GM12878 (cell line): ENCODE measurements around the gene ITSN1. TPM values are rescaled to one million over a fixed set of nuclear protein-coding genes. Genes with fewer than 3 reads are reported as not detected.

Experiments
- CEBPZ ChIP-seq: fragments of 150-350 bp; IDR thresholded peaks from 2 replicates; pipeline ENCODE4 v1.6.1; 2016; ENCODE audit warnings: low read depth, low read length
- E2F8 ChIP-seq: fragments of 450-650 bp; IDR thresholded peaks from 2 replicates; pipeline ENCODE4 v1.6.1; 2018; ENCODE audit warnings: mild to moderate bottlenecking, low read depth, moderate library complexity; ENCODE audit not compliant: partially characterized antibody
- FOXK2 ChIP-seq: fragments of 450-650 bp; IDR thresholded peaks from 2 replicates; pipeline ENCODE4 v1.6.1; 2017; ENCODE audit warnings: mild to moderate bottlenecking, moderate library complexity
- KAT2A ChIP-seq: conservative IDR thresholded peaks from 2 replicates; pipeline ENCODE4 v1.6.1; 2011; ENCODE audit warnings: low read depth, low read length; ENCODE audit not compliant: control insufficient read depth
- NFYB ChIP-seq: IDR thresholded peaks from 2 replicates; pipeline ENCODE4 v1.6.1; 2011; ENCODE audit warnings: low read depth, mild to moderate bottlenecking, low read length, improper control_type of control experiment, moderate library complexity; ENCODE audit not compliant: insufficient read depth
- NKRF ChIP-seq: fragments of 450-650 bp; conservative IDR thresholded peaks from 2 replicates; pipeline ENCODE4 v1.6.1; 2017; ENCODE audit warnings: mild to moderate bottlenecking, moderate library complexity
- SRF ChIP-seq, 2 experiments: IDR thresholded peaks; 2 replicates each; pipeline ENCODE4 v1.6.1; 2011; ENCODE audit warnings: low read depth in 2 of 2, low read length in 2 of 2, mild to moderate bottlenecking in 1 of 2, moderate library complexity in 1 of 2
- SUZ12 ChIP-seq: fragments of 200-600 bp; sonication (generic); IDR thresholded peaks from one replicate; pipeline ENCODE4 v1.6.1; 2018; ENCODE audit warnings: antibody characterized with exemption, mild to moderate bottlenecking; ENCODE audit not compliant: unreplicated experiment
- USF2 ChIP-seq: IDR thresholded peaks from 2 replicates; pipeline ENCODE4 v1.6.1; 2011; ENCODE audit warnings: low read depth, low read length, improper control_type of control experiment, borderline replicate concordance
- polyA plus RNA-seq, 11 experiments: library from polyadenylated mRNA; depleted of rRNA in 4 of 11; unstranded in 6 of 11; stranded (reverse) in 5 of 11; fragments of >200 nt; fragmentation: Nextera tagmentation in 4 of 11; fragmentation: Illumina TruSeq in 1 of 11; extraction: Ambion mirVana in 4 of 11; extraction: Trizol in 1 of 11; gene quantifications; 1 replicate in 1 of 11; 2 replicates in 10 of 11; pipeline versions ENCODE4 v1.2.1 to v1.2.3, GENCODE V29; 2011 to 2016; ENCODE audit warnings: inconsistent platforms in 2 of 11, missing spikeins in 2 of 11, low read depth in 1 of 11
- total RNA-seq, 4 experiments: library from RNA; depleted of rRNA in 3 of 4; stranded (reverse); fragments of >200 nt in 3 of 4; fragmentation: Illumina TruSeq in 1 of 4; extraction: Trizol in 1 of 4; gene quantifications; 2 replicates each; pipeline versions ENCODE4 v1.2.1 to v1.2.3, GENCODE V29; 2013 to 2021

ITSN1 gene
- total and polyA plus RNA-seq, 10 of the 15 experiments (the other 5 are each of a cell fraction or from before 2014, with no cell fraction given), result 0.89 to 10.6 (median 4.8) TPM

GRCh38 chr21:33937146-33937545, 294.8 kb downstream of the ITSN1 start (continued):
- no peak for TF ChIP-seq CEBPZ
- TF ChIP-seq NKRF, result no peak
- TF ChIP-seq KAT2A, result no peak
- no peak for TF ChIP-seq USF2
- no peak for TF ChIP-seq SRF (IDR thresholded peaks at IDR 0.05; ENCODE audit: low read depth in 2 of 2, low read length in 2 of 2)
- TF ChIP-seq NFYB, result no peak
- TF ChIP-seq FOXK2, result no peak
- TF ChIP-seq E2F8, result no peak
- no peak for TF ChIP-seq SUZ12
